Stimulated activated CD4-positive, alpha-beta T cell treated with anti-CD3 and anti-CD28 coated beads, Interleukin-4, amount 100 ng/mL, for 4 hours (primary cell): Measurements from ENCODE around the gene XIRP2.

Experiments
- DNase-seq, 2 experiments: peaks; one replicate each; pipeline ENCODE4 v3.0.0-alpha.2; 2020

The XIRP2 gene

DNA sequence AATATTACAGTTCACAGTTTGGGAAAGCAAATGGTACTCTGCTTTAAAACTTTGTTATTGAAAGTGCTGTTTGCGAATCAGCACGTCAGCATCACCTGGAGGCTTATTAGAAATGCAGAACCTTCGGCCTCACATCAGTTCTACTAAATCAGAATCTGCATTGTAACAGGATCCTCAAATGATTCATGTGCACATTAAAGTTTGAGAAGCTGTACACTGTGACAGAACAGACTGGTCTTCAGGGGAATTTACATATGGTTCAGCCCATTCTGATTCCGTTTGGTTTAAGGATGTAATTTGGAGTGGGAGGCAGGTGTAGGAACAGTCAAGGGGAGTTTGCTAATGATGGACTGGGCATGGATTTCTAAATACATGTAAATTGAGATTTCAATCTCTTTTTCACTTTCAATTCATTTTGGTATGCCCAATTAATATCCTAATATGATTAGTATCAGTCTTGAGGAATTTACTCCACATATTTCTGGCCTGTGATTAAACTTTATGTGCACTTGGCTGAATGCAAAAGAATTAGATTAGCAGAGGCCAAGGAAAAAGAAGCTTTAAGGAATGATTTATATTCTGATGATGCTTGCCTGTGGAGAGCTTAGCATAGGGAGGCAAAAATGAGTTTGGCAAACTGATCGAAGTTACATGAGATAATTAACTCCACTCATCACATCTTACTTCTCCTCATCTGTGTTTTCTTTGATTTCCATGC lies 248.8 kb downstream of the XIRP2 start:
- no peak for DNase-seq

DNA sequence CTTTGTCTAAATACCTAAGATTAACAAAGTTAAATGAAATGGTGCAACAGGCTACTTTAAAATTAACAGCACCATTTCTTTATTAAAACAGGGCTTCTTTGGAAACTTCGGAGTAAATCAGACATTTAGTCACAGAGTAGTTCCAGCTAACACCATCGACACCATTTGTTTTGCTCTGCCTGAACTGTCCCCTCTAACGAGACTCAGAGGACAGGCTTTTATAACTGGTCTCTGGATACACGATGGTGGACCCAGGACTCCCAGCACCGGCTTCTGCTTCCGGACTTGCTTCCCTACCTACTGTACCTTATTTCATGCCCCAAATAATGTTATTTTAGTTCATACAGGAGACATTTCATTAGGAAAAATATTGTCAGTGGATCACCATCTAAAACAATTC lies 252.1 kb downstream of the XIRP2 start:
- no peak for DNase-seq

DNA sequence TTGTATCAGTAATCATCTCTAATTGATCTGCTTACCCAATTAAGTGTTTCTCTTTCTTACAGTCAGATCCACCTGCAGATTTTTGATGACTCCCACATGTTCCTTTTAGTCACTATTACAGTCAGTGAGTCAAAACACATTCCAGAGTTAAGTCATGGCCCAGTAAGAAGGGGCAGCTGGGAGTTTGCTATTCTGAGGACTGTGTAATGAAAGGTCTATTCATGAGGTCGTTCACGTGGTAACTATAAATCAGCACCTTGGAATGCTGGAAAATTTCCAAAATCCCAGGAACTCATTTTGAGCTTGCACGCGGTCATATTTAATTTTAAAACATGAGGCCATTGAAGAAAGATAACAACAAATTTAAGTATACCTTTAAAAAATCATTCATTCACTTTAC lies 252.5 kb downstream of the XIRP2 start:
- no peak for DNase-seq

DNA sequence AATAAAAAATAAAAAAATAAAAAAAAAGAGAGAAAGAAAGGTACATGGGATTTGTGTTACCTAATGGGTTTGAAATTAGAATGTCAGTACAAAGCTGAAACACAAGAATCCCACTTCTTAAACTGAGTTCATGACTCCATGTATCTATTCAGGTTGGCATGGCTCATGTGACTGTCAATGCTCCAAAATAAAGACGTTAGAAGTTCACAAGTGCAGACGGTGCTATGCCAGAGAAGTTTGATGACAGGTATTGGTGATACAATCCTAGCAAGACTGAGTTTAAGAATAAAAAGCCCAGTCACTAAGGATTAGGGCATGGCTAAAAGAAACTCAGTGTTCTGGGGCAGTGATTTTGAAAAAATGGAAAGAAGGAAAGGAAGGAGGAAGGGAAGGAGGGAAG lies 254.3 kb downstream of the XIRP2 start:
- DNase-seq = no peak

DNA sequence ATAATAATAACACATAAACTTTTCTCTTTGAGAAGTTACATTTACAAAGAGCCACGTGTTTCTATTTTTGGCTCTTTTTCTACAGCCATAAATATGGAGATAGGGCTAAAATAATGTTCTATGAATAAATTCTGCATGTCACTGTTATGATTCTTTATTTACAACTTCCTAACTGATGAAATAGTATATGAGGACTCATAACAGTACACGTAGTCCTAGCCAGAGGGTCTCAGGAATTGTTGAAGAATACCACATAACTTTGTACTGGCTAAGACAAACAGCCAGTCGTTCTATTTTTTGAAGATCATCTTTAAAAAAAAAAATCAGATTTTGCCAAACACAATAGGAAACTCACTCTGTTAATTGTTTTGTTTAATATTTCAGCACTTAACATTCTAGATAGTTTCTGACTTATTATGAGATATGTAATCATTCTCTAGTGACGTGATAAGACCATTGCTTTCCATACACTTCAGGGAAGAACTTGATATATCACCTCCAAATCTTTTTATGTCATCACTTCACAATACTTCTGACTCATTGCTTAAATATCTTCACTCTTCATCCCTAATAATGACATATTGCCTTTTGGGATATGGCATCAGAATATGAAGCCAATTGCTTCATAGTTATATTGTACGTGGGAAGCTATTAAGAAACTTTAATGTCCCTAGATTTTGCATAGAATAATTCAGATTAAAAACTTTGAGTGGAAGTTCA lies 256.1 kb downstream of the XIRP2 start:
- DNase-seq = no peak

DNA sequence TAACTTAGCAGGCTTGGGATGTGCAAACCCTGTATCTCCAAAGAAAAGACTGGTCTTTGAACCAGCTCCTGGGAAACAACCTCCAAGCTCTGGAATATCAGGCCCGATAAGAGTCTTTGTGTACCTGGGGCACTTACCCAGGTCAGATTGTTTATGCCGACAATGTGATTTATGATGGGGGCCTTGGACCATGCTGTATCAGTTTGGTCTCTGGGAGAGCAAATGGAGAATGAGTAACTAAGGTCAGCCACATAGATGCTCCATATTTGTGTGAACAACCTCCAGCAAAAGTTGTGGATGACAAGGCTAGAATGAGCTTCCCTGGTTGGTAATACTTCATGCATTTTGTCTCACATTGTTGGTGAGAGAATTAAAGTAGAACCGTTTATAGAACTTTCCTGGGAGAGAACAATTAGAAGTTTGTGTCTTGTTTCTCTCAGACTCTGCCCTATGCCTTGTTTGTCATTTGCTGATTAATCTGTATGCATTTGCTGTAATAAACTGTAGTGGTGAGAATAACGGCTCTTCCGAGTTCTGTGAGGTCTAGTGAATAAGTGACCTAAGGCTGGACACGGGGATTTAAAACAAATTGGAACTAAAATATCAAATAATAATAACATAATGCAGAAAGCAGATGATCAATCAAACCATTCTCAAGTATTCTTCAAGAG lies 259.1 kb downstream of the XIRP2 start:
- DNase-seq = no peak

DNA sequence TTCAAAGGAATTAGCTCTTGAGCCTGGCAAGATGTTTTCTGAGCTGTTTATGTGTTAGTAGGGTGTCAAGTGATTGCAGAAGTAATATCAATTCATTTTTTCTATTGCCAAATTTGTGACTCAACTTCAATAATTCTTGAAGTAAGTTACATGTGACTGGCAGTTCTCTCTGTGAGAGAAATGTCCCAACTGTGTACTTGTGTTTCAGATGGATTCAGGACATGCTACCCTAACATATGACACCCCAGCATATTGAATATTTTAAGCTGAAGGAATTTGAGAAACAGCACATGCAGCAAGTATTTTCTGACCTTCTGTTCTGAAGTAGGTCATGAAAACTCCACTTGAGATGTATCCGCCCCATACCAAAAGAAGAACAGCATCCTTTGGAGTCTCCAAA lies 263.6 kb downstream of the XIRP2 start:
- DNase-seq = no peak

DNA sequence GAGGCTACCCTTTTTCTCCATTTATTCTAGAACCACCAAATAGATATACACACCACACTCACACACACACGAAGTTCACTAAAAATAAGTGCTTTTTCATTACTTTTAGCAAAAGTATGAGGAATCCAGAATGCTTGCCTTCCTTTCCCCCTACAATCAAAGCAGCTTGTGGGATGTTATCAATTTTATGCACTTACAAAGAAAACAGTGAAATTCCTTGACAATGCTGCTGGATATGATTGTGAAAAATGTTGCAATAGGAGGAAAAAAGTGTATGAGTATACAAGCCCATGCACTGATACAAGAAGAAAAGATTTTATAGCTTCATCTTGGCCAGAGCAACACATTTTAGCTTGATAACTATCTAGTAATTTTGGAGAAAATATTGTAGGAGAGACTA lies 269.2 kb downstream of the XIRP2 start:
- no peak for DNase-seq

DNA sequence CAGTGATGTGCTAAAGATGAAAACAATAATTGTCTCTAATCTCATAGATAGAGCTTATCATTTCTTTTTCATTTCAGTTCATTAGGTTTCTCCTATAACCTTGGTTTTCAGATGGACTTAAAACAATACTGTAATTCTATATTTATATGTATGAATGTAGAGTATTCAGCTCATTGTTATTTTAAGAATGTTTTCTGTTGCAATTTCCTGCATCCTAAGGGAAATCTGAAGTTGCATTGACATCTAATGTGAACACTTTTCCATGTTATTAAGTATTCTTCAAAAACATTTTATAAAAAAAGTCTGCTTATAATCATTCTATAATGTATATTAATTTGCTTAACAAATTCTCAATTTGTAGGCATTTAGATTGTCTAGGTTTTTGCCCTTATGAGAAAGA lies 288.9 kb downstream of the XIRP2 start:
- no peak for DNase-seq

DNA sequence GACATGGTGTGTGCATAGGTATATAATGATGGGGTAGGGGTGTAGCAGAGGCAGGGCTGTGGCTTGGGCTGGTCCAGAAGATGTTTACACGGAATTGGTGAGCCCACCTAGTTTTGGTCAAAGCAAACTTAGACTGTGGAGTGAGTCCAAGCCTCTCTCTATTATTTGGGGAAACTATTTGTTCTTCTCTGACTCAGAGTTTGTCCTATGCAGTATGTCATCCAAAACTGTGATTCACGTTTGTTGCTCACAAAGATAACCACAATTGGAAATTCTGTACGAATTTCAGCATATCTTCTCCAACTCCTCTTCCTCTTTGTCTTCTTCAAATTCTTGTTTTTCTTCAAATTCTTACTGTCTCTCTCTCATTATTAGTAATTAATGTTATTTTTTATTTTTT lies 292.9 kb downstream of the XIRP2 start:
- no peak for DNase-seq

DNA sequence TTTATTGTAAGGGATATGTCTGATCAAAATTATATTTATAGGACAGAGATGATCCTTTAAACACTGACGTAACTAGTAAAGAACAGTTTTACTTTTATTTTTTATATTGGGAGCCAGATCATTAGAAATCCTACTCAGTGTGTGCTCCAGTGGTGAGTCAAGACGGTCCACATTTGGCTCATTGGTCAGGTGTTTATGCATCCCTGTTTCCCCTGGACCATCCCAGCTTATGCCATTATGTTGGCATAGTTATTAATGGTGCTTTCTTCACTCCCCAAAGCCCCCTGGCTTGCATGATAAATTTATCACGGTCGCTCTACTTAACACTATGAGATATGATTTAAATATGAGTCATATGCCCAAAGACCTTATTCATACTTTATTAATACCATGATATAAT lies 293.4 kb downstream of the XIRP2 start:
- no peak for DNase-seq

DNA sequence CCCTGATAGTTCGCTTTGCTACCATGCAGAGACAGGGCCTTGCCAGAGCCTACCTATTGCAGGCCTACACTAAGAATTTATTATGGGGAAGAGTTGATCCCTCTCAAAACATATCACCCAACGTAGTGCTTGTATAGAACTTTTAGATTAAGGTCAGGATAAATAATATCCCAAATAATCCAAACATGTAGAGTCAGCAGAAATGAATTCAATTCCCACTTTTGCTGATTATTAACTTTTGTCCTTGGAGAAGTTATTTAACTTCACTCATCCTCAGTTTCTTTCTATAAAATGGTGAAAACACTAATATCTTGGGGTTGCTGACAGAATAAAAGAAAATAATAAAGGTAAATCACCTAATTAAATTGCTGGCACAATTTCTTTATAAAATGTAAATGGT lies 294.1 kb downstream of the XIRP2 start:
- DNase-seq = no peak

DNA sequence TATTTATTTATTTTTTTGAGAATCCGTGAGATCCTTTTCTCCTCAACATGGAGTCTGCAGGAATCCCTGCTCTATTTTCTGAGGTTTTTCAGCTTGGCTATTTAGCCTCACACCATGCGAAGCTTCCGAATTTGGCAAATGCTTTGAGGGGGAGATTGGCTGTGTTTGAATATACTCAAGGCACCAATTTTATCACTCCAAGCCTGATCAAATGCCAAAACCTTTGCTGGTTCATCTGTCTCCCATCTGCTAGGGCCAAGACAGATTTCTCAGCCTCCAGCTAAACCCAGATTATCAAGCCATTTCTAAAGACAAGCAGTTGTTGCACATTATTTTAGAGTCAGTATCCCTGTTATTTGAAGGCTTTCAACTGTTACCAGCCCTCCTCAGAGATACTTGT lies 295.7 kb downstream of the XIRP2 start:
- no peak for DNase-seq

DNA sequence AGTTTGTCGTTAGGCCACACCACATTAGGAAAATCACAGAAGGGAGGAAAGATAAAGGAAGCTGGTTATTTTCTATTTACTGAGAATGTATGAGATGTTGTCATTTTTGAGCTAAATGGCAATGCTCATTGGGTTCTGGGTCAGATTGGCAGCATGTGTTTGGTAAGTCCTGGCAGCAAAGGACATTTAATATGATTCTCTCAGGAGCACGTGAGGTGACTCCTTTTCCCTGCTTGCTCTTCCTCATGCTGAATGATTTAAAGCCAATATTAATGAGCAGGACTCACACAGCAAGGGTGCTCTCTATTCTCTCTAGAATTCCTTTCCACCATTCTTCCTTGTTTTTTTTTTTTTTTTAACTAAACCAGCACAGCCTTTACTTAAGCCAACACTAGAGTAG lies 298.2 kb downstream of the XIRP2 start:
- no peak for DNase-seq

DNA sequence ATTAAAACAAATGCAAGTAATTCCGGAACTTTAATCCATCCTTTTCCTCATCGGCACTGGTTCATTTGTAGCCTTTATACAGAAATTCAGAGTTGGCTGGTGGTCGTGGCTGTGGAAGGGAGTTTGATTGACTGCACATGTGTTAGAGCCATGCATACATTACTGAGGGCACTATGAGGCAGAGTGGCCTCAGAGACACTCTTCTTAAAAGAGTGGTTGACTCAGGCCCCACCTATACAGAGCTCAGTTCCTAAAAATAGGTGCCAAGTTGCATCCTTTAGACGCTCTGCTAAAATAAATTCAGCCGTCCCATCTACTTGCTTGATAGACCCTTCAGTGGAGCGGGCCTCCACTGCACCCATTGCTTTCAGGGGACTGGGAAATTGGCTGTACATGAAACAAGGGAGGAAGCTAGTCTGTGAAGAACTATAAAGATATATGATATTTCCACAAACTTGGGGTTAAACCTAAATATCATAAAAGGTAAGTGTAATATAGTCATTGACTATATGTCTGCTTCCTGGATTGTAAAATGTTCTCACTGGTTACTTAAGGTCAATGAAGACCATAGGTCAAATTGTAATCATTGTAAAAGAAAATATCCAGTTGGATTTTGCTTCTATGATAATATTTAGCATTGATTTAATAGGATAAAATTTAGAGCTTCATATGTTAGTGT lies 298.9 kb downstream of the XIRP2 start:
- DNase-seq = no peak

DNA sequence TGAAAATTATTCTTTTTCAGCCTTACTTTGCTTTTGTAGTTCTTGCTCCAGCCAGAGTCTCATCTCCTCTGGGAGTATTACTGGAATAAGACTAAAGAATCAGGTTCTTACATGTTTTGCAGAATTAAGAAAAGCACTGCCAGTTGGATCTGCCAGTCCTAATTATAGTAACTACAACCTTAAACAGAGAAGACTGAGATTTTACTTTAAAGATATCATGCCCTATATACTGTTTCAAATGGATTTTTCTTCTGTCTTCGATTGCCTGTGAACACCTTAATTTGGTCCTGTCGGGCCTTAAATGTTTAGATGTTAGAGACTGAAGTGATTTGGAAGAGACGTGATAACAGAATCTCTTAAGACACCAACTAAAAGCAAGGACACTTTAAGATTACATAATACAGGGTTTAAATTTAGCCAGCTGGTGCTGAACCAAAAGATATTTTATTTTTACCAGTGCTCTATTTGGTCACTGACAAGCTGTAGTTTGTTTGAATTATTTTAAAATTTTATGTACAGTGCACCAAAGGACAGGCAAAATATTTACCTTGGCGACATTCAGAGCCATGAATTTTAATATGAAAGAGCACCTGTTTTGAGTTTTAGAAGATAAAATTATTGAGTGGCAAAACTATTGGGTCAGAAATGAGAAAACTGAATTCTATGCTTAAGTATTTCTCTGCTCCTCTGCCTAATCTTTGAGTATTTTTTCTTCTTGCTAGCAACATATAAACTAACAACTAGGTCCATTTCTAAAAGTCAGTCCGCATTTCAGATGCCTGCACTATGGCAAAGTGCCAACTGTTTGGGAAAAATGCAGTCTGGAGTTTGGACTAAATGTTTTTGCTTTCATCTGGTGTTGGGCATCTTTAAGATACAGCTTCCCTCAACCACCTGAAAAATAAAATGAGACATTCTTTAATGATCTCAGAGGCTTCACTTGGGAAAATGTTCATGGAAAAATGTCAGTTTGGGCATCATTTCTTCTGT lies 300.0 kb downstream of the XIRP2 start:
- no peak for DNase-seq

DNA sequence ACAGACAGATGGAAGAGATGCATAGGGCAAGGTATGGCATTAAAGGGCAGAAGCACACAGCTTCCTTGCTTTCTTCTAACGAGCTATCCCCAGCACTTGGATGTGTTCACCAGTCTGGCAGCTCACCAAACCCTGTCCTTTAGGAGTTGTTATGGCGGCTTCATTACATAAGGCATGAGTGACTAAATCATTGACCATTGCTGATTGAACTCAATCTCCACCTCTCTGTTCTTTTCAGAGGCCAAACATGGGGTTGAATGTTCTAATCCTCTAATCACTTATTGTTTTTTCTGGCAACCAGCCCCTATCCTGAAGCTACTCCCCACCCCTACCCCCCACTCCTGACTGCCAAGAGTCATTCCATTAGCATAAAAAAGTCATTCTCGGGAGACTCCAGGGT lies 301.8 kb downstream of the XIRP2 start:
- DNase-seq = no peak

DNA sequence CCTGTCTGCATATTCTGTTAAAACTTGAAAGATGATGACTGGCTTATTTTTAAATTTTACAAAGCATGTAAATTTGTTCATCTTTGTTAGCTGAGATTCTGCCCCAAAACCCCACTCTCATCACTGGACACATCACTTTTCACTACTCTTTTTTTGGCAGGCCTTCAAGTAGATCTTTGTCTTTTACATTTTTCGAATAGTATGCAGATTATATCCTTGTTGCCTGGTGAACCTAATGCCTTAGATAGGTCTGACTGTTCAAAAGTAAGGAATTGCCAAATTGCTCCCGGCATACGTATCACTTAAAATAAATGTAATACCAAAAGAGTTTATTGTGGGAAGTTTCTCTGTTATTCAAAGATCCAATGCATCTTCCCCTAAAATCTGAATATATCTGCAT lies 303.3 kb downstream of the XIRP2 start:
- no peak for DNase-seq

DNA sequence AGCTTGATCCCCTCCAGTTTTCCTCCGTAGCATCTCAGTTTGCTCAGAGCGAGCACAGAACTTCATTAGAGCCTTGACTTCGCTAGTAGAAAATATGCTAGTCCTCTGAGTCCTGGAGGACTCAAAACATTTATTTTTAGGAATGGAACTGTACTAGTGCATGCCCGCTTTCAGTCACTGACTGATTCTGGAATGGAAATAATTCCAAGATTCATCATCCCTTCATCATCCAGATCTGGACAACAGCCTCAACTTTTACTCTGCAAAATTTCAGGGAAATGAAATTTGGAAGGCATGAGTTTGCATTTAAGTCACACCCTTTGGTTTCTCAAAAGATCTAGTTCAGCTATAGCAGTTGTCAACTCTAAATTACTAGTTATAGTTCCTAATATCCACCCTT lies 304.6 kb downstream of the XIRP2 start:
- no peak for DNase-seq

DNA sequence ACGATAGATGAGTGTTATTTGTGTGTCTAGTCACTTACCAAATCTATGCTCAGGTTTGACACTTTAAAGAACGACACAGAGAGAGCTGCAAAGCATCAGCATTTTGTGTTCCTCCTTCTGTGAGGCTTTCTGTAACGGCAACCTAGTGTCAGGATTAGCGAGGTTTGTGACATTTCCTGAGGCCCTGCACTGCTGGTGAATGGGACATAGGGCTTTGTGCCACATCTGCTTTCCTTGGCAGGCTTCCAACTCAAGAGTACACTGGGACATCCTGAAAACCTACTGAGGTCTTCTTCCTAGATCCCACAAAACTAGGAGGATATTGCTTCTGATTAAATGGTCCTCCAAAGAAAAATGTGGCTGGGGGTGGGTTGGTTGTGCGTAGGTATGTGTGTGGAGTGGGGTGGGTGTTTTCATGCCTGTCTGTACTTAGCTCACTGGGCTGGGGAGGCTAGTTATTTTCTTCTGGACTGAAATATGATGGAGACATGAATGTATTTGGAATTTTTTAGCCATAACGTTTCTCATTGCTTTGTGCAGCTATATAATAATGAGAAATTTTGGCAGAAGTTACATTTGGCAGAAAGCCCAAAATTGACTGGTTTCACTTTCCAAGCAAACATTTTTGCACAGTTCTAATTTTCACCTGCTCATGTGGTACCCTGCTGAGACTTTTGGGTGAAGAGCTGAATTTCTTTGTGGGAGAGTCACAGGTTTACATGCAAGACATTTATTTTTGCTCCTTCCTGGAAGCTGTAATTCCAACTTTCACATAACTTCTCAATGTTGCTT lies 308.4 kb downstream of the XIRP2 start:
- DNase-seq = no peak

DNA sequence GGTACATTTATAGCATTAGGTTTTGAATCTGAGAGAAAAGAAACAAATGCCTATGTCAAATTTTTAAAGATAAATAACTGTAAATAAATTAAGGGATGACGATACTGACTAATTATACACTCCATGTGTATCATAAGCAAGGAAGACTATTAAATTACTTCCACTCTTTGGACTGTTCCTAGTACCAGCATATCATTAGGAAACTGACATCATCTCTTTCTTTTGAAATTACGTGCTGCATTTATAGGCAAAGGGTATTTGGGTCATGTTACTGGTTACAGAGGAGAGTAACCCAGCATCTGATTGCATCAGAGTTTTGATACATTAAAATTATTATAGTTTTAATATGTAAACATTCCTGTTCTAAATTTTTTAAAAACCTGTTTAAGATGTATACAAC lies 309.7 kb downstream of the XIRP2 start:
- DNase-seq = no peak

DNA sequence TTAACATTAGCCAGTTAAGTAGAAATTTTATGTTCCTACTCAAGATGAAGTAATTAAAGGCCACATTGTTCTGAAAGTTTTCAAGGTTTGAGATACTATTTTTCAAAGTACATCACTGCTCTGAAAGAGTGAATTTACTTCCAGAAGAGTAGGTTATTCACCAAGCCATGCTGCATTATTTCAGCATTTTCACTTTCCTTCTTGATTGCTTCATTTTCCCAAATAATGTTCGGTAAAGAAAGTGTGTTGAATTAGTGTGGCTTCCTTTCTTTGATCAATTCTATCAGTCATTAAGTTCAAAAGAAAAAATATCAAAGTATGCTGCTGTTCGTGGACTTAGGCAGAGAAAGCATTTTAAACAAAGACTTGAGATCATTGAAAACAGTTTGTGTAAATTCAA lies 310.3 kb downstream of the XIRP2 start:
- DNase-seq = no peak
